ENCODE data around the gene DPP9.

DNA sequence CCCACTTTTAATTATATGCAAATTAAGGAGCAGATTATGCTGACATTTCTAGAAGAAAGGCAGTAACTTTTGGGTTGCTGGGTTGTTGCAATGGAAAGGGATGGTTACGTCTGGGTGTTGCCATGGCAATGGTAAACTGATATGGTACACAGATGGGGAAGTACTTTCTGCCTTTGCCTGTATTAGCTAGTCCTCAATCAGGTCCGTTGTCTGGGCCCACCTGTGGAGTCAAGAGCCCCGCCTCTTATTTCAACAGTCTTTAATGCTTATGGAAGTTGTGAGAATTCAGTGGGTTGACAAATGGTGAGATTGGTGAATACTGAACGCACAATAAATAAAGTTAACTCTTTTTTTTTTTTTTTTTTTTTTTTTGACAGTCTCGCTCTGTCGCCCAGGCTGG lies 30.6 kb upstream of the DPP9 start:
- no peak for TF ChIP-seq POLR2A (IDR thresholded peaks at IDR 0.05)
- TF ChIP-seq, protein P1, sequence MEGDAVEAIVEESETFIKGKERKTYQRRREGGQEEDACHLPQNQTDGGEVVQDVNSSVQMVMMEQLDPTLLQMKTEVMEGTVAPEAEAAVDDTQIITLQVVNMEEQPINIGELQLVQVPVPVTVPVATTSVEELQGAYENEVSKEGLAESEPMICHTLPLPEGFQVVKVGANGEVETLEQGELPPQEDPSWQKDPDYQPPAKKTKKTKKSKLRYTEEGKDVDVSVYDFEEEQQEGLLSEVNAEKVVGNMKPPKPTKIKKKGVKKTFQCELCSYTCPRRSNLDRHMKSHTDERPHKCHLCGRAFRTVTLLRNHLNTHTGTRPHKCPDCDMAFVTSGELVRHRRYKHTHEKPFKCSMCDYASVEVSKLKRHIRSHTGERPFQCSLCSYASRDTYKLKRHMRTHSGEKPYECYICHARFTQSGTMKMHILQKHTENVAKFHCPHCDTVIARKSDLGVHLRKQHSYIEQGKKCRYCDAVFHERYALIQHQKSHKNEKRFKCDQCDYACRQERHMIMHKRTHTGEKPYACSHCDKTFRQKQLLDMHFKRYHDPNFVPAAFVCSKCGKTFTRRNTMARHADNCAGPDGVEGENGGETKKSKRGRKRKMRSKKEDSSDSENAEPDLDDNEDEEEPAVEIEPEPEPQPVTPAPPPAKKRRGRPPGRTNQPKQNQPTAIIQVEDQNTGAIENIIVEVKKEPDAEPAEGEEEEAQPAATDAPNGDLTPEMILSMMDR (IDR thresholded peaks at IDR 0.05) = no peak
